ENCODE results near the gene KRTAP29-1. TPM values are rescaled to one million over a fixed set of nuclear protein-coding genes. Genes with fewer than 3 reads are reported as not detected.

The KRTAP29-1 gene
- total RNA-seq, 4 donors from 2014 or later, result not detected

GRCh38 chr17:41340934-41341861, 38.5 kb upstream of the KRTAP29-1 start:
- no peak for TF ChIP-seq CTCF (IDR thresholded peaks at IDR 0.05; ENCODE audit: low read depth)

DNA sequence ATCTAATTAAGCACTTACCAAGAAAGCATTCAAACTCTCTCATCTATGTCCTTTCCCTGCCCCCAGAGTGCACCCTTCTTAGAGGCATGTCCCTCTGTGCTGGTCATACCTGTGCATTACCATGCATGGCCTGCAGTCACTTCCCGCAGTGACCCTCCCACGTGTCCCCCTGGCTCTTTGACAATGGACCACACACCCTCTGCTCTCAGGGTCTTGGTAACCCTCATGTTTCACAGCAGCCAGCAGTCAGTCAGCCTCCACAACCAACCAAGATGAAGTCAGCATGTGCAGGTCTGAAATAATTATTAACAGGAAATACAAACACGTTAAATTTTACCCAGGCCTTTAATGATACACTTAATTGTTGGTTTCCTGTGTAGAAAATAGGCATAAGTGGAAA, 37.8 kb upstream of the KRTAP29-1 start:
- TF ChIP-seq CTCF (IDR thresholded peaks at IDR 0.05; ENCODE audit: low read depth), result no peak

DNA sequence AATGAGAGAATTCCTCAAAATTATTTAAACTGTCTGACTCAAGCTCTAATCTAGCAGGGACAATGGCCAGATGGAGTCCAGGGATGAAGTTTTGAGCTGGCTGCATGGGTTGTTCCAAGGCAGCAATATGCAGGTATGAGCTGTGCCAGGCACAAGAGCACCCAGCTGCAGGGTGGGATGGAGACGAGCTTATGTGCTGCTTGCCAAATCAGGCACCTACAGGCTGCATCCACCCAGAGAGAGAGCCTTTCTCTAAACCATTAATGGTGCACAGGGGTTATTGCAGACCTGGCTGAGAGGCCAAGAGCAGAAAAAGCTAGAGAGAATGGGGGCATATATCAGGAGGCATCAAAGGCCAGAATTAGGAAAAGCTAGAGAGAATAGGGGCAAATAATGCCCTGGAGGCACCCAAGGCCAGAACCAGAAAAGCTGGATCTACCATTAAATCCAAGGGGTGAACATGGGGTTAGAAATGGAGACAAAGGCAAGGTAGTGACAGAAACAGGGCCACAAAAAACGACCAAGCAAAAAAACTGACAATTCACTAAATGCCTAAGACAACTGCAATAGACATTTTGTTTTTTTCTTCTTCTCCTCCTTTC, 37.0 kb upstream of the KRTAP29-1 start:
- TF ChIP-seq CTCF (IDR thresholded peaks at IDR 0.05; ENCODE audit: low read depth), result no peak

GRCh38 chr17:41338961-41339485, 36.4 kb upstream of the KRTAP29-1 start:
- TF ChIP-seq CTCF (IDR thresholded peaks at IDR 0.05; ENCODE audit: low read depth), result no peak

DNA sequence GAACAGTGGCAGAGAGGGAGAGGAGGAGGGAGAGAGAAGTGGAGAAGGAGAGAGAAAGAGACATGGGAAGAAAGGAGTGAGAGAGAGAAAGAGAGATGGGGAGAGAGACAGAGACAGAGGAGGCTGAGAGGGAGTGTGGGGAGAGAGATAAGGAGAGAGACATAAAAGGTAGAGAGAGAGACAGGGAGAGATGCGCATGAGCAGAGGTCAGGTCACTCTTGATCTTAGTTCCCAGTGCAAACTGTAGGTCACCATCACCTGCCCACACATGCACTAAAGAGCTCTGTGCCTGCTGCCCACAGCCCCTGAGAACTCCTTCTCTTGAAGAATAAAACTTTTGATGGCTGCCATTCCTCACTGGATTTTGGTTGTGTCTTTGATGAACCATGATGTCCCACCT, 33.1 kb upstream of the KRTAP29-1 start:
- no peak for TF ChIP-seq CTCF (IDR thresholded peaks at IDR 0.05; ENCODE audit: low read depth)

- no peak for TF ChIP-seq CTCF (IDR thresholded peaks at IDR 0.05; ENCODE audit: low read depth)
Measured at GRCh38 chr17:41334385-41335305, 32.0 kb upstream of the KRTAP29-1 start.
